GM23338 (cell line): ENCODE data around the gene MAPK8. TPM values are rescaled to one million over a fixed set of nuclear protein-coding genes. Genes with fewer than 3 reads are reported as not detected.

Experiments
- ATAC-seq: fragments of 200-7000 bp; cut with Tn5 transposase; 3 replicates; pipeline ENCODE4 v1.9.1; 2020
- DNase-seq: peaks from one replicate; pipeline ENCODE4 v3.0.0-alpha.2; 2015; ENCODE audit warnings: low spot score
- H2AFZ ChIP-seq: fragments of 200-600 bp; sonication (generic); 2 replicates; pipeline ENCODE4 v1.8.0; 2016; ENCODE audit warnings: antibody characterized with exemption, mild to moderate bottlenecking, moderate library complexity
- H3F3A ChIP-seq: fragments of 200-600 bp; sonication (generic); replicated peaks from 2 replicates; pipeline ENCODE4 v1.8.0; 2017; ENCODE audit warnings: antibody characterized with exemption, mixed run types, low read depth
- H3K27ac ChIP-seq: fragments of 200-600 bp; sonication (generic); 2 replicates; pipeline ENCODE4 v1.6.1; 2016; ENCODE audit warnings: low read depth
- H3K27me3 ChIP-seq: fragments of 200-600 bp; sonication (generic); 2 replicates; pipeline ENCODE4 v1.8.0; 2016; ENCODE audit warnings: mild to moderate bottlenecking, mixed run types, moderate library complexity; ENCODE audit not compliant: insufficient read depth
- H3K36me3 ChIP-seq: fragments of 200-600 bp; sonication (generic); 2 replicates; pipeline ENCODE4 v1.8.0; 2016; ENCODE audit warnings: mild to moderate bottlenecking; ENCODE audit not compliant: insufficient read depth
- H3K4me1 ChIP-seq: fragments of 200-600 bp; sonication (generic); 2 replicates; pipeline ENCODE4 v1.8.0; 2016; ENCODE audit warnings: mild to moderate bottlenecking, moderate library complexity; ENCODE audit not compliant: insufficient read depth
- H3K4me2 ChIP-seq: fragments of 200-600 bp; sonication (generic); 2 replicates; pipeline ENCODE4 v1.7.1; 2017; ENCODE audit warnings: mixed run types
- H3K4me3 ChIP-seq: fragments of 200-600 bp; sonication (generic); 2 replicates; pipeline ENCODE4 v1.6.1; 2016; ENCODE audit warnings: mixed run types
- H3K79me2 ChIP-seq: fragments of 200-600 bp; sonication (generic); replicated peaks from 2 replicates; pipeline ENCODE4 v1.8.0; 2017; ENCODE audit warnings: mild to moderate bottlenecking; ENCODE audit not compliant: insufficient read depth
- H3K9me2 ChIP-seq: fragments of 200-600 bp; sonication (generic); 2 replicates; pipeline ENCODE4 v1.8.0; 2017; ENCODE audit not compliant: insufficient read depth
- H4K20me1 ChIP-seq: fragments of 200-600 bp; sonication (generic); replicated peaks from 2 replicates; pipeline ENCODE4 v1.8.0; 2017; ENCODE audit warnings: mild to moderate bottlenecking; ENCODE audit not compliant: insufficient read depth
- H3K27ac Mint-ChIP-seq: 2 replicates; pipeline ENCODE4 v1.8.0; 2020; ENCODE audit warnings: inconsistent platforms, mild to moderate bottlenecking, moderate library complexity, mixed read lengths
- H3K27me3 Mint-ChIP-seq: 3 replicates; pipeline ENCODE4 v1.8.0; 2022; ENCODE audit warnings: low read depth, mild to moderate bottlenecking, moderate library complexity, mixed read lengths, inconsistent platforms; ENCODE audit not compliant: insufficient read depth, poor library complexity
- H3K36me3 Mint-ChIP-seq: 3 replicates; pipeline ENCODE4 v1.8.0; 2021; ENCODE audit warnings: low read depth, mild to moderate bottlenecking, inconsistent platforms, moderate library complexity, mixed read lengths
- H3K4me1 Mint-ChIP-seq: 3 replicates; pipeline ENCODE4 v1.8.0; 2020; ENCODE audit warnings: mild to moderate bottlenecking, inconsistent platforms, mixed read lengths
- H3K4me3 Mint-ChIP-seq: 3 replicates; pipeline ENCODE4 v1.8.0; 2021; ENCODE audit warnings: moderate library complexity, mild to moderate bottlenecking, inconsistent platforms, mixed read lengths
- H3K9me3 Mint-ChIP-seq: 3 replicates; pipeline ENCODE4 v1.8.0; 2020; ENCODE audit warnings: moderate library complexity, mild to moderate bottlenecking, inconsistent platforms, mixed read lengths
- EZH2 ChIP-seq: fragments of 200-600 bp; sonication (generic); IDR thresholded peaks from one replicate; pipeline ENCODE4 v1.8.0; 2017; ENCODE audit warnings: antibody characterized with exemption, mild to moderate bottlenecking, low read depth; ENCODE audit not compliant: unreplicated experiment
- EZH2phosphoT487 ChIP-seq: fragments of 200-600 bp; sonication (generic); IDR thresholded peaks from one replicate; pipeline ENCODE4 v1.8.1; 2018; ENCODE audit warnings: antibody characterized with exemption; ENCODE audit not compliant: unreplicated experiment
- ZNF114 ChIP-seq: fragments of 250-450 bp; sonication (Bioruptor Pico); IDR thresholded peaks from 2 replicates; pipeline ENCODE4 v1.5.0; 2020; ENCODE audit warnings: mild to moderate bottlenecking, moderate library complexity
- polyA plus RNA-seq: library from polyadenylated mRNA; unstranded; fragments of >200 nt; fragmentation: Nextera tagmentation; extraction: Ambion mirVana; gene quantifications from 2 replicates; pipeline ENCODE4 v1.2.1, GENCODE V29; 2016
- total RNA-seq: library from RNA; depleted of rRNA; stranded (reverse); fragments of >200 nt; shearing (Covaris generic); gene quantifications from 2 replicates; pipeline ENCODE4 v1.2.3, GENCODE V29; 2014
- TF ChIP-seq, protein P1 (sequence below): fragments of 250-450 bp; sonication (Bioruptor Pico); IDR thresholded peaks from 2 replicates; pipeline ENCODE4 v1.5.0; 2020; ENCODE audit warnings: mild to moderate bottlenecking, moderate library complexity
- TF ChIP-seq, protein P2 (sequence below): IDR thresholded peaks from 2 replicates; pipeline ENCODE4 v1.6.1; 2016; ENCODE audit warnings: antibody characterized with exemption
- TF ChIP-seq, protein P3 (sequence below), 2 experiments: fragments of 200-600 bp in 1 of 2; sonication (generic) in 1 of 2; conservative IDR thresholded peaks; 2 replicates each; pipeline versions ENCODE4 v1.5.1 to v1.6.1; 2016 to 2017; ENCODE audit warnings: antibody characterized with exemption in 2 of 2, low read depth in 2 of 2, mild to moderate bottlenecking in 2 of 2, moderate library complexity in 1 of 2
- TF ChIP-seq, protein P4 (sequence below): IDR thresholded peaks from one replicate; pipeline ENCODE4 v1.6.1; 2018; ENCODE audit warnings: antibody characterized with exemption; ENCODE audit not compliant: unreplicated experiment

MAPK8 gene
- total and polyA plus RNA-seq, 2 experiments from 2014 or later: 52.4 to 73.6 TPM

DNA sequence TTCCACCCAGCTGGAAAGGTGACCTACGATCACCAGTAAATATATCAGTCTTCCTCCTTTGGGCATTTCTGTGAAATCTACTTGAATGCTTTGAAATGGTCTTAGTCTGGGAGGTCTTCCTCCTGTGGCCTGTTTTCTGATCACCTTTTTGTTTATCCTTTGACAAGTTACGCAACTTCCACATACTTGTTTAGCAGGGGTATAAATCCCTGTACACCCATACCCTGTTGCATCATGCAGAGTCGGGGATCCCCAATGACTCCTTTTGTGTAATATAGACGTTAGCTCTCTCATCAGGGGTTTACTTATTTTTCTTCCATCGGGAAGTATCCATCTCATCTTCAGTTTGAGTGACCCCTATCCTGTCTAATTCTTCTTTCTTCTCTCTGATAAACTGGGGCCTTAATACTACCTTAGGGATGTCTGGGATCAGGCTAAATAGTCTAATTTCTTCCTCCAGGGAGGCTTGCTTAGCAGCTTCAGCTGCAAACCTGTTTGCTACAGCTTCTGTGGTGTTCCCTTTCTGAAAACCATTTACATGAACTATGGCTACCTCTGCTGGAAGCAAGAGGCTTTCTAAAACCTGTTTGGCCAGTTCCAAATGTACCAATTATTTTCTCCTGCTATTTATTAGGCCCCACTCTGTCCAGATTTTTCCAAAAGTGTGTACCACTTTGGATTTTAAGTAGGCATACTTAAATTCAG is 25.8 kb downstream of the MAPK8 start:
- no peaks in the 10 kb centered on the region for H3K27me3 Mint-ChIP-seq
- Histone ChIP-seq H4K20me1 (peaks cover 11% of the 10 kb centered on the region; the same call in 1 of the 2 replicates), H3K36me3 (no peaks in the 10 kb centered on the region), H3F3A (no peaks in the 10 kb centered on the region), H3K27me3 (no peaks in the 10 kb centered on the region), H3K4me3 (no peak overlapping the region), H3K79me2 (peaks cover 88% of the 10 kb centered on the region), H3K4me2 (no peak overlapping the region), H3K4me1 (no peaks in the 10 kb centered on the region), H3K9me2 (no peaks in the 10 kb centered on the region), H3K27ac (no peak overlapping the region), H2AFZ (no peak overlapping the region)
- no peak overlapping the region for H3K27ac Mint-ChIP-seq
- H3K4me3 Mint-ChIP-seq: no peak overlapping the region
- TF ChIP-seq, protein P1, sequence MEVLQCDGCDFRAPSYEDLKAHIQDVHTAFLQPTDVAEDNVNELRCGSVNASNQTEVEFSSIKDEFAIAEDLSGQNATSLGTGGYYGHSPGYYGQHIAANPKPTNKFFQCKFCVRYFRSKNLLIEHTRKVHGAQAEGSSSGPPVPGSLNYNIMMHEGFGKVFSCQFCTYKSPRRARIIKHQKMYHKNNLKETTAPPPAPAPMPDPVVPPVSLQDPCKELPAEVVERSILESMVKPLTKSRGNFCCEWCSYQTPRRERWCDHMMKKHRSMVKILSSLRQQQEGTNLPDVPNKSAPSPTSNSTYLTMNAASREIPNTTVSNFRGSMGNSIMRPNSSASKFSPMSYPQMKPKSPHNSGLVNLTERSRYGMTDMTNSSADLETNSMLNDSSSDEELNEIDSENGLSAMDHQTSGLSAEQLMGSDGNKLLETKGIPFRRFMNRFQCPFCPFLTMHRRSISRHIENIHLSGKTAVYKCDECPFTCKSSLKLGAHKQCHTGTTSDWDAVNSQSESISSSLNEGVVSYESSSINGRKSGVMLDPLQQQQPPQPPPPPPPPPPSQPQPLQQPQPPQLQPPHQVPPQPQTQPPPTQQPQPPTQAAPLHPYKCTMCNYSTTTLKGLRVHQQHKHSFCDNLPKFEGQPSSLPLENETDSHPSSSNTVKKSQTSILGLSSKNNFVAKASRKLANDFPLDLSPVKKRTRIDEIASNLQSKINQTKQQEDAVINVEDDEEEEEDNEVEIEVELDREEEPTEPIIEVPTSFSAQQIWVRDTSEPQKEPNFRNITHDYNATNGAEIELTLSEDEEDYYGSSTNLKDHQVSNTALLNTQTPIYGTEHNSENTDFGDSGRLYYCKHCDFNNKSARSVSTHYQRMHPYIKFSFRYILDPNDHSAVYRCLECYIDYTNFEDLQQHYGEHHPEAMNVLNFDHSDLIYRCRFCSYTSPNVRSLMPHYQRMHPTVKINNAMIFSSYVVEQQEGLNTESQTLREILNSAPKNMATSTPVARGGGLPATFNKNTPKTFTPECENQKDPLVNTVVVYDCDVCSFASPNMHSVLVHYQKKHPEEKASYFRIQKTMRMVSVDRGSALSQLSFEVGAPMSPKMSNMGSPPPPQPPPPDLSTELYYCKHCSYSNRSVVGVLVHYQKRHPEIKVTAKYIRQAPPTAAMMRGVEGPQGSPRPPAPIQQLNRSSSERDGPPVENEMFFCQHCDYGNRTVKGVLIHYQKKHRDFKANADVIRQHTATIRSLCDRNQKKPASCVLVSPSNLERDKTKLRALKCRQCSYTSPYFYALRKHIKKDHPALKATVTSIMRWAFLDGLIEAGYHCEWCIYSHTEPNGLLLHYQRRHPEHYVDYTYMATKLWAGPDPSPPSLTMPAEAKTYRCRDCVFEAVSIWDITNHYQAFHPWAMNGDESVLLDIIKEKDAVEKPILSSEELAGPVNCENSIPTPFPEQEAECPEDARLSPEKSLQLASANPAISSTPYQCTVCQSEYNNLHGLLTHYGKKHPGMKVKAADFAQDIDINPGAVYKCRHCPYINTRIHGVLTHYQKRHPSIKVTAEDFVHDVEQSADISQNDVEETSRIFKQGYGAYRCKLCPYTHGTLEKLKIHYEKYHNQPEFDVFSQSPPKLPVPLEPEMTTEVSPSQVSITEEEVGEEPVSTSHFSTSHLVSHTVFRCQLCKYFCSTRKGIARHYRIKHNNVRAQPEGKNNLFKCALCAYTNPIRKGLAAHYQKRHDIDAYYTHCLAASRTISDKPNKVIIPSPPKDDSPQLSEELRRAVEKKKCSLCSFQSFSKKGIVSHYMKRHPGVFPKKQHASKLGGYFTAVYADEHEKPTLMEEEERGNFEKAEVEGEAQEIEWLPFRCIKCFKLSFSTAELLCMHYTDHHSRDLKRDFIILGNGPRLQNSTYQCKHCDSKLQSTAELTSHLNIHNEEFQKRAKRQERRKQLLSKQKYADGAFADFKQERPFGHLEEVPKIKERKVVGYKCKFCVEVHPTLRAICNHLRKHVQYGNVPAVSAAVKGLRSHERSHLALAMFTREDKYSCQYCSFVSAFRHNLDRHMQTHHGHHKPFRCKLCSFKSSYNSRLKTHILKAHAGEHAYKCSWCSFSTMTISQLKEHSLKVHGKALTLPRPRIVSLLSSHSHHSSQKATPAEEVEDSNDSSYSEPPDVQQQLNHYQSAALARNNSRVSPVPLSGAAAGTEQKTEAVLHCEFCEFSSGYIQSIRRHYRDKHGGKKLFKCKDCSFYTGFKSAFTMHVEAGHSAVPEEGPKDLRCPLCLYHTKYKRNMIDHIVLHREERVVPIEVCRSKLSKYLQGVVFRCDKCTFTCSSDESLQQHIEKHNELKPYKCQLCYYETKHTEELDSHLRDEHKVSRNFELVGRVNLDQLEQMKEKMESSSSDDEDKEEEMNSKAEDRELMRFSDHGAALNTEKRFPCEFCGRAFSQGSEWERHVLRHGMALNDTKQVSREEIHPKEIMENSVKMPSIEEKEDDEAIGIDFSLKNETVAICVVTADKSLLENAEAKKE: no peak
- TF ChIP-seq, protein P2, sequence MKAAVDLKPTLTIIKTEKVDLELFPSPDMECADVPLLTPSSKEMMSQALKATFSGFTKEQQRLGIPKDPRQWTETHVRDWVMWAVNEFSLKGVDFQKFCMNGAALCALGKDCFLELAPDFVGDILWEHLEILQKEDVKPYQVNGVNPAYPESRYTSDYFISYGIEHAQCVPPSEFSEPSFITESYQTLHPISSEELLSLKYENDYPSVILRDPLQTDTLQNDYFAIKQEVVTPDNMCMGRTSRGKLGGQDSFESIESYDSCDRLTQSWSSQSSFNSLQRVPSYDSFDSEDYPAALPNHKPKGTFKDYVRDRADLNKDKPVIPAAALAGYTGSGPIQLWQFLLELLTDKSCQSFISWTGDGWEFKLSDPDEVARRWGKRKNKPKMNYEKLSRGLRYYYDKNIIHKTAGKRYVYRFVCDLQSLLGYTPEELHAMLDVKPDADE: no peak
- TF ChIP-seq, protein P3, sequence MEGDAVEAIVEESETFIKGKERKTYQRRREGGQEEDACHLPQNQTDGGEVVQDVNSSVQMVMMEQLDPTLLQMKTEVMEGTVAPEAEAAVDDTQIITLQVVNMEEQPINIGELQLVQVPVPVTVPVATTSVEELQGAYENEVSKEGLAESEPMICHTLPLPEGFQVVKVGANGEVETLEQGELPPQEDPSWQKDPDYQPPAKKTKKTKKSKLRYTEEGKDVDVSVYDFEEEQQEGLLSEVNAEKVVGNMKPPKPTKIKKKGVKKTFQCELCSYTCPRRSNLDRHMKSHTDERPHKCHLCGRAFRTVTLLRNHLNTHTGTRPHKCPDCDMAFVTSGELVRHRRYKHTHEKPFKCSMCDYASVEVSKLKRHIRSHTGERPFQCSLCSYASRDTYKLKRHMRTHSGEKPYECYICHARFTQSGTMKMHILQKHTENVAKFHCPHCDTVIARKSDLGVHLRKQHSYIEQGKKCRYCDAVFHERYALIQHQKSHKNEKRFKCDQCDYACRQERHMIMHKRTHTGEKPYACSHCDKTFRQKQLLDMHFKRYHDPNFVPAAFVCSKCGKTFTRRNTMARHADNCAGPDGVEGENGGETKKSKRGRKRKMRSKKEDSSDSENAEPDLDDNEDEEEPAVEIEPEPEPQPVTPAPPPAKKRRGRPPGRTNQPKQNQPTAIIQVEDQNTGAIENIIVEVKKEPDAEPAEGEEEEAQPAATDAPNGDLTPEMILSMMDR (conservative IDR thresholded peaks at IDR 0.05; ENCODE audit: low read depth in 2 of 2): no peak
- TF ChIP-seq ZNF114 (no peak), EZH2phosphoT487 (no peak), EZH2 (no peak)
- TF ChIP-seq, protein P4, sequence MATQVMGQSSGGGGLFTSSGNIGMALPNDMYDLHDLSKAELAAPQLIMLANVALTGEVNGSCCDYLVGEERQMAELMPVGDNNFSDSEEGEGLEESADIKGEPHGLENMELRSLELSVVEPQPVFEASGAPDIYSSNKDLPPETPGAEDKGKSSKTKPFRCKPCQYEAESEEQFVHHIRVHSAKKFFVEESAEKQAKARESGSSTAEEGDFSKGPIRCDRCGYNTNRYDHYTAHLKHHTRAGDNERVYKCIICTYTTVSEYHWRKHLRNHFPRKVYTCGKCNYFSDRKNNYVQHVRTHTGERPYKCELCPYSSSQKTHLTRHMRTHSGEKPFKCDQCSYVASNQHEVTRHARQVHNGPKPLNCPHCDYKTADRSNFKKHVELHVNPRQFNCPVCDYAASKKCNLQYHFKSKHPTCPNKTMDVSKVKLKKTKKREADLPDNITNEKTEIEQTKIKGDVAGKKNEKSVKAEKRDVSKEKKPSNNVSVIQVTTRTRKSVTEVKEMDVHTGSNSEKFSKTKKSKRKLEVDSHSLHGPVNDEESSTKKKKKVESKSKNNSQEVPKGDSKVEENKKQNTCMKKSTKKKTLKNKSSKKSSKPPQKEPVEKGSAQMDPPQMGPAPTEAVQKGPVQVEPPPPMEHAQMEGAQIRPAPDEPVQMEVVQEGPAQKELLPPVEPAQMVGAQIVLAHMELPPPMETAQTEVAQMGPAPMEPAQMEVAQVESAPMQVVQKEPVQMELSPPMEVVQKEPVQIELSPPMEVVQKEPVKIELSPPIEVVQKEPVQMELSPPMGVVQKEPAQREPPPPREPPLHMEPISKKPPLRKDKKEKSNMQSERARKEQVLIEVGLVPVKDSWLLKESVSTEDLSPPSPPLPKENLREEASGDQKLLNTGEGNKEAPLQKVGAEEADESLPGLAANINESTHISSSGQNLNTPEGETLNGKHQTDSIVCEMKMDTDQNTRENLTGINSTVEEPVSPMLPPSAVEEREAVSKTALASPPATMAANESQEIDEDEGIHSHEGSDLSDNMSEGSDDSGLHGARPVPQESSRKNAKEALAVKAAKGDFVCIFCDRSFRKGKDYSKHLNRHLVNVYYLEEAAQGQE: no peak
- no peak for ATAC-seq
- H3K36me3 Mint-ChIP-seq: peaks cover 34% of the 10 kb centered on the region
- peaks cover 31% of the 10 kb centered on the region for H3K9me3 Mint-ChIP-seq
- H3K4me1 Mint-ChIP-seq: peaks cover 7% of the 10 kb centered on the region; the same call in 2 of the 3 replicates
- DNase-seq: no peak
